Type B pancreatic cell (in vitro differentiated cells): Measurements from ENCODE around the gene CPM. TPM values are rescaled to one million over a fixed set of nuclear protein-coding genes. Genes with fewer than 3 reads are reported as not detected.

Source experiments
- DNase-seq: peaks from one replicate; pipeline ENCODE4 v3.0.0; 2021; ENCODE audit warnings: mixed read lengths; ENCODE audit not compliant: unreplicated experiment; ENCODE audit errors: extremely low spot score
- H3K27ac Mint-ChIP-seq: 2 replicates; pipeline ENCODE4 v1.8.0; 2021; ENCODE audit warnings: mild to moderate bottlenecking, mixed read lengths
- H3K27me3 Mint-ChIP-seq: 2 replicates; pipeline ENCODE4 v1.8.0; 2021; ENCODE audit warnings: mixed read lengths
- H3K36me3 Mint-ChIP-seq: 2 replicates; pipeline ENCODE4 v1.8.0; 2021; ENCODE audit warnings: mixed read lengths
- H3K4me1 Mint-ChIP-seq: one replicate; pipeline ENCODE4 v1.8.0; 2021; ENCODE audit warnings: mixed read lengths; ENCODE audit not compliant: unreplicated experiment
- H3K4me3 Mint-ChIP-seq: 2 replicates; pipeline ENCODE4 v1.8.0; 2021; ENCODE audit warnings: mild to moderate bottlenecking, mixed read lengths
- H3K9me3 Mint-ChIP-seq: 2 replicates; pipeline ENCODE4 v1.8.0; 2021; ENCODE audit warnings: mixed read lengths
- total RNA-seq: library from RNA; stranded (reverse); gene quantifications from 2 replicates; pipeline ENCODE4 v1.2.1, GENCODE V29; 2021; ENCODE audit warnings: low replicate concordance
- TF ChIP-seq, protein P1 (sequence below): fragments of 200-600 bp; sonication (generic); conservative IDR thresholded peaks from 2 replicates; pipeline ENCODE4 v1.5.0; 2021; ENCODE audit warnings: antibody characterized with exemption, mild to moderate bottlenecking

The CPM gene
- total RNA-seq, 1 donor from 2014 or later, result 58.1 TPM

DNA sequence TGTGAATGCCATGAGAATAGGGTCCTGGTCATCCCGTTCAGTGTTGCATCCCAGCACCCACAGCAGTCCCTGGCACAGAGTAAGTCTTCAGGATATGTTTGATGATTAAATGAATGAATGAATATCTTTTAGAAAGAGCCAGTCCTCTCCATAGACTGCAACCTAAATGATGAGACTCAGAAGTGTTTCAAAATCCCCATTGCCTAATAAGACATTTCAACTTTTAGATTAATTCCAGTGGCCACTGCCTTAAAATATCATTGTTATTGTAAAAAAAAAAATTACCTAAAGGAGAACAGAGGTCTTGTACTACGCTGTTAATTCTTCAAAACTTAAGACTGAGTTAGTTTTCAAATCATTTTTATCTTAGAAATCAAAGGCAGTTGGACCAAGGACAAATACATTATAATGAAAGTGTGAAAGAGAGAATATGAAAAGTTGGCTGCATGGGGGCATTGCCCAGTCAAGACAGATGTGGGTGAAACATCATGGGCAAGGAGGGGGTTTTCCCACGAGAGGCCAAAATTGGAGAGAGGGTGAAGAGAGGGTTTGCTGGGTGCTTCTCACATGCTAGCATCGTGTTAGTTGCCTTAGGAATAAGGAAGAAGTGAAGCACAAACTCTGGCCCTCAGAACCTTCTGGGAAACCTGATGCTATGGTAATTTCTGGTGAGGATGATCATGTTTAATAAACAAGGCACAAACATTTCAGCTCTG, 26.3 kb upstream of the CPM start:
- H3K27ac Mint-ChIP-seq, result no peak overlapping the region
- H3K4me1 Mint-ChIP-seq, result peaks cover 8% of the 10 kb centered on the region
- H3K27me3 Mint-ChIP-seq, result no peaks in the 10 kb centered on the region
- no peak overlapping the region for H3K4me3 Mint-ChIP-seq
- H3K36me3 Mint-ChIP-seq, result peaks cover 6% of the 10 kb centered on the region
- TF ChIP-seq, protein P1, sequence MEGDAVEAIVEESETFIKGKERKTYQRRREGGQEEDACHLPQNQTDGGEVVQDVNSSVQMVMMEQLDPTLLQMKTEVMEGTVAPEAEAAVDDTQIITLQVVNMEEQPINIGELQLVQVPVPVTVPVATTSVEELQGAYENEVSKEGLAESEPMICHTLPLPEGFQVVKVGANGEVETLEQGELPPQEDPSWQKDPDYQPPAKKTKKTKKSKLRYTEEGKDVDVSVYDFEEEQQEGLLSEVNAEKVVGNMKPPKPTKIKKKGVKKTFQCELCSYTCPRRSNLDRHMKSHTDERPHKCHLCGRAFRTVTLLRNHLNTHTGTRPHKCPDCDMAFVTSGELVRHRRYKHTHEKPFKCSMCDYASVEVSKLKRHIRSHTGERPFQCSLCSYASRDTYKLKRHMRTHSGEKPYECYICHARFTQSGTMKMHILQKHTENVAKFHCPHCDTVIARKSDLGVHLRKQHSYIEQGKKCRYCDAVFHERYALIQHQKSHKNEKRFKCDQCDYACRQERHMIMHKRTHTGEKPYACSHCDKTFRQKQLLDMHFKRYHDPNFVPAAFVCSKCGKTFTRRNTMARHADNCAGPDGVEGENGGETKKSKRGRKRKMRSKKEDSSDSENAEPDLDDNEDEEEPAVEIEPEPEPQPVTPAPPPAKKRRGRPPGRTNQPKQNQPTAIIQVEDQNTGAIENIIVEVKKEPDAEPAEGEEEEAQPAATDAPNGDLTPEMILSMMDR, result no peak
- DNase-seq, result no peak
- H3K9me3 Mint-ChIP-seq, result peaks cover 7% of the 10 kb centered on the region

DNA sequence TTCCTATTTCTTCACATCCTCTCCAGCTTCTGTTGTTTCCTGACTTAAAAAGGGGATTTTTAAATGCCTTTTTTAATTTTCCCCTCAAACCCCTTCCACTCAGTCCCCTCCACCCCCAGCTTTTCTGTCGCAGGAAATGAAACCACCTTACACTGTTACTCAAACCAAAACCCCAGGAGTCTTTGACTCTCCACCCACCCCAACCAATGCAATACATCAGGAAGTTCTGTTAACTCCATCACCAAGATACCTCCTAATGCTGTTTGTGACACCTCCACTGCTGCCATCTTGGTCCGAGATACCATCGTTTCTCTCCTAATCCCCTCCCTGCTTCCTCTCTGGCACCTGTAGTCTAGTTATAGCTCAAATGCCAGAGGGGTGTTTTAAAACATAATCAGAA, 25.4 kb upstream of the CPM start:
- Mint-ChIP-seq H3K4me3 (no peak overlapping the region), H3K9me3 (peaks cover 7% of the 10 kb centered on the region), H3K27ac (no peak overlapping the region), H3K36me3 (peaks cover 6% of the 10 kb centered on the region), H3K27me3 (no peaks in the 10 kb centered on the region), H3K4me1 (peaks cover under 1% of the 10 kb centered on the region)
- DNase-seq, result no peak
- TF ChIP-seq, protein P1, result no peak

DNA sequence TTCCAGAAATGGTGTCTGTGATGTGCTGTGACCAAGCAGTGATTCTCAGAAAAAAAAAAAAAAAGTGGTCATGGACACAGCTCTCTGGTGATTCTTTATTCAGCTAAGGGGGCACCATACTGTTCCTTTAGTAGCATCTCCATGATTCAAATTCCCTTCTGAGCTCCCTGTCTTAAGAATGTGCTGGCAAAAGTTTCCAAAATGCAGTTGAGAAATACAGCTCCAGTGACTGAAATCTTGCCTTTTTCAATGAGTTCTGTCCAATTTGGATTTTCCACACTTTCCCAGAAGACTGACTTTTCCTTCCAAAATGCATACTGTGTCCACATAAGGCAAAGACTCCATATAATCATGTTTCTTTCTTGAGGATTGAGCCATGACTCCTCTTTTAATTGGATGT, 24.3 kb upstream of the CPM start:
- no peaks in the 10 kb centered on the region for H3K36me3 Mint-ChIP-seq
- H3K4me1 Mint-ChIP-seq, result no peaks in the 10 kb centered on the region
- no peak overlapping the region for H3K4me3 Mint-ChIP-seq
- peaks cover under 1% of the 10 kb centered on the region for H3K9me3 Mint-ChIP-seq
- H3K27ac Mint-ChIP-seq, result no peak overlapping the region
- TF ChIP-seq, protein P1, result no peak
- DNase-seq, result no peak
- H3K27me3 Mint-ChIP-seq, result no peaks in the 10 kb centered on the region

DNA sequence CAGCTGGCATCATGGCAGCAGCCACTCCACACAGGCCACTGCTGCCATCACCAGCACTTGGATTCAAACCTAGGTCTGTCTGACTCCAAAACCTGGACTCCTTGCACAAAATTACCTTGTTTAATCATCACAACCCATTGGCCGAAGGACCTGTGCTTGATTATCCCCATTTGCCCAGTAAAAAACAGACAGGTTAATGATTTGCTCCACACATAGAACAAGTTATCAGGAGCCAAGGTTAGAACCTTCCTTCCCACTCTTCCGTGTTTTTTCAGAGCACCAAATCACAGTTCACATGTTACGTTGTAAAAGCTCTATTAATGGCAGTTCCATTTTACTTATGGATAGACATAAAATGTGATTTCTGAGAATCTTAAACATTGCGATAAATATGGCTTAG, 23.5 kb upstream of the CPM start:
- no peak overlapping the region for H3K27ac Mint-ChIP-seq
- no peak overlapping the region for H3K4me3 Mint-ChIP-seq
- H3K9me3 Mint-ChIP-seq, result no peaks in the 10 kb centered on the region
- no peaks in the 10 kb centered on the region for H3K27me3 Mint-ChIP-seq
- DNase-seq, result no peak
- H3K4me1 Mint-ChIP-seq, result no peaks in the 10 kb centered on the region
- TF ChIP-seq, protein P1, result no peak
- H3K36me3 Mint-ChIP-seq, result no peaks in the 10 kb centered on the region

DNA sequence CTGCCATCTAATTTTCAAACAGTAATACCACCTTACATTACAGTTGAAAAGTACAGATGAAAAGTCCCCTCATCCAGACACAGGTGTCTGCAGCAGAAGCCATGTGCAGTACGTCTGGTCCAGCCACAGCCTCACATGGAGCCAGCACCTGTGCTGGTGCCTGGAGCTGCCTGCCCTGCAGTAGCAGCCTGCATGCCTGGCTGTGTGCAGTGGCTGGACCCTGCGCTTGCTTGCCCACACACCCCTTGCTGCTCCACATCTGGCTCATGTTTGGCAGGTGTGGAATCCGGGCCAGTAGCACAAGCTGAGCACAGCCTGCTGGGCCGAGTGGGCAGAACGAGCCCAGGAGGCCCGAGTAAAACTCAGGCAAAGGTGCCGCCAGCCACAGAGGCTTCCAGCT, 21.8 kb upstream of the CPM start:
- Mint-ChIP-seq H3K27ac (no peak overlapping the region), H3K27me3 (no peaks in the 10 kb centered on the region), H3K36me3 (no peaks in the 10 kb centered on the region), H3K4me1 (no peaks in the 10 kb centered on the region), H3K4me3 (no peak overlapping the region), H3K9me3 (no peaks in the 10 kb centered on the region)
- TF ChIP-seq, protein P1, result no peak
- DNase-seq, result no peak

DNA sequence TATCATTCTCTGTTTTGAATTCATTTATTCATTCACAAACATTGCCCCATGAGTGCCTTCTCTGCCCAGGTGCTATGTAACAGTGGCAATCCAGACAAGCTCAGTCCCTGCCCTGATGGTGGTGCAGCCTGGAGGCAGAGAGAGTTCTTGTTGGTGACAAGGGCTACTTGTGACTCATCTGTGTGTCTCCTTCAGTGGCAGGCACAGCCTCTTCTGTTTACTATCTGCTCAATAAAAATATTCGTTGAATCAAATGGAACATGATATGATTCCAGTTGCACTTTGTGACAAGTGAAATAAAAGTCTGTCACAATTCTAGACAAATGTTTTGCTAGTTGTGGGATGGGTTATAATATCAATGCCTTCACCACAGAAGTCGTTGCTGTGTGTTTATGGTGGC, 20.6 kb upstream of the CPM start:
- Mint-ChIP-seq H3K4me1 (no peaks in the 10 kb centered on the region), H3K27ac (no peak overlapping the region), H3K36me3 (no peaks in the 10 kb centered on the region), H3K4me3 (no peak overlapping the region), H3K9me3 (no peaks in the 10 kb centered on the region), H3K27me3 (no peaks in the 10 kb centered on the region)
- TF ChIP-seq, protein P1, result no peak
- DNase-seq, result no peak
